K562 treated with DMSO at 1 percent for 48 hours (cell line): ENCODE results near the gene PRDM11. TPM values are rescaled to one million over a fixed set of nuclear protein-coding genes. Genes with fewer than 3 reads are reported as not detected.

Source experiments
- total RNA-seq: library from RNA; unstranded; fragments of 300-600 nt; gene quantifications from 2 replicates; pipeline ENCODE4 v1.2.3, GENCODE V29; 2022; ENCODE audit warnings: low replicate concordance; ENCODE audit errors: extremely low read depth

The PRDM11 gene
- not detected in 2 replicates for total RNA-seq

DNA sequence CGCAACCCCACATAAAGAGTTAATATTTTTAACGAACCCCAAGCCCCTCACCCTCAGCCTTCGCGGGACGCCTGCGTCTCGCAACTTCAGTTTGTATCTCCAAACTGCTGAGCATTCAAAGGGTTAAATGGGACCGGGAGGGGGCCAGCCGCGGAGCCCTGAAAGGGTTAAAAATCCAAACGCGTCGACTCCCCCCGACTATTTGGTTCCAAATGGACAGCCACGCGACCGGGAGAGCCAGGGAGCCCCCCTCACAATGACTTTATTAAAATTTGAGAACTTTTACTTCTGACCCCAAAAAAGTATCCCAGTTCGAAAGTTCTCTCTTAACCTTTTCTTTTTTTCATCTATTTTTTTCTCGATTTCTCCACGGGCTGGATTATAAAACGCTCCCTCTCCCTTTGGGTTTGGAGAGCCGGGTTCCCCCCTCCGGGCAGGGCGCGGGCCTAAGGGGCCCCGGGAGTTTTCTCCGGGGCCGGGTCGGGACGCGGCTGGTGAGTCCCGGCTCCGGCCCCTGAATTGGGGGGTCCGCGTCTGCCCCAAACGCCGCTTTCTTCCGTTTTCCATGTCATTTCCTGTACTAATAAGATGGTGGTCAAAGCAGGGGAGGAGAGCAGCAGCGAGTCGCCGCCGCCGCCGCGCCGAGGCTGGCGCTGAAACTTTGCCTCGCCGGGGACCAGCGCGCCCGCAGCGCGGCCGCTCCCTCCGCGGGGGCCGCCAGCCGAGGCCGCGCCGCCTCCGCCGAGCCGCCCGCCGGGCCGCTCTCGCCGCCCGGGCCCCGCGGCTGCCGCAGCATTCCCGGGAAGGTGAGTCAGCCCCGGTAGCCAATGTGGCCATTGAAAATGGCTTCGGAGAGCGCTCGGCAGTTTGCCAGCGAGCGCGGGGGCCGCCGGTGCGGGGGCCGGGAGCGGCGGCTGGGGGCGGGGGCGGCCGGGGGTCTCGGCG, at the start of gene PRDM11:
PRDM11 (plus strand) TSS at position 568 of the 945 bp plus-strand sequence. CDS start 35,128 bp downstream, outside the sequence.

Other genes starting within 250 kb of the PRDM11 start
- not detected in 2 replicates for gene TP53I11, start 195.8 kb upstream of the PRDM11 start, total RNA-seq
- not detected in 2 replicates for gene SYT13, start 139.7 kb downstream of the PRDM11 start, total RNA-seq